Endodermal cell (in vitro differentiated cells): ENCODE data around the gene SEM1. TPM values are rescaled to one million over a fixed set of nuclear protein-coding genes. Genes with fewer than 3 reads are reported as not detected.

Experiments
- DNase-seq: peaks from one replicate; pipeline ENCODE4 v3.0.0-alpha.2; 2017
- H3K27ac ChIP-seq: 2 replicates; pipeline ENCODE4 v1.5.1; 2013; ENCODE audit warnings: mild to moderate bottlenecking, low read depth, low read length, moderate library complexity
- H3K27me3 ChIP-seq: 2 replicates; pipeline ENCODE4 v1.6.1; 2013; ENCODE audit warnings: mild to moderate bottlenecking, low read length, moderate library complexity; ENCODE audit not compliant: insufficient read depth, control insufficient read depth, poor library complexity, severe bottlenecking
- H3K36me3 ChIP-seq: 2 replicates; pipeline ENCODE4 v1.7.0; 2013; ENCODE audit warnings: mild to moderate bottlenecking, low read length, moderate library complexity; ENCODE audit not compliant: control insufficient read depth, insufficient read depth
- H3K4me1 ChIP-seq: one replicate; pipeline ENCODE4 v1.7.0; 2013; ENCODE audit warnings: low read length; ENCODE audit not compliant: control insufficient read depth, insufficient read depth
- H3K4me3 ChIP-seq: 2 replicates; pipeline ENCODE4 v1.5.1; 2013; ENCODE audit warnings: mild to moderate bottlenecking, low read length, moderate library complexity
- H3K9ac ChIP-seq: 2 replicates; pipeline ENCODE4 v1.6.1; 2013; ENCODE audit warnings: mild to moderate bottlenecking, low read length, moderate library complexity; ENCODE audit not compliant: poor library complexity, severe bottlenecking; ENCODE audit errors: extremely low read depth
- H3K9me3 ChIP-seq: 2 replicates; pipeline ENCODE4 v1.6.1; 2013; ENCODE audit warnings: mild to moderate bottlenecking, low read length, moderate library complexity; ENCODE audit not compliant: control insufficient read depth
- H3K27ac Mint-ChIP-seq: 2 replicates; pipeline ENCODE4 v1.8.0; 2020; ENCODE audit warnings: mixed read lengths
- H3K27me3 Mint-ChIP-seq: 2 replicates; pipeline ENCODE4 v1.8.0; 2021; ENCODE audit warnings: mild to moderate bottlenecking, mixed read lengths; ENCODE audit not compliant: insufficient read depth
- H3K36me3 Mint-ChIP-seq: 2 replicates; pipeline ENCODE4 v1.8.0; 2020; ENCODE audit warnings: low read depth, mixed read lengths
- H3K4me1 Mint-ChIP-seq: 2 replicates; pipeline ENCODE4 v1.8.0; 2020; ENCODE audit warnings: mixed read lengths
- H3K4me3 Mint-ChIP-seq: 2 replicates; pipeline ENCODE4 v1.8.0; 2020; ENCODE audit warnings: mild to moderate bottlenecking, moderate library complexity, mixed read lengths
- H3K9me3 Mint-ChIP-seq: 2 replicates; pipeline ENCODE4 v1.8.0; 2020; ENCODE audit warnings: mild to moderate bottlenecking, mixed read lengths
- WGBS, 2 experiments: methylation state at CpG; one replicate each; pipeline versions ENCODE4 v1.1.5 to v1.1.7; 2013; ENCODE audit warnings: missing lambda C conversion rate in 2 of 2, mixed read lengths in 1 of 2; ENCODE audit not compliant: insufficient coverage in 1 of 2, insufficient read length in 1 of 2; 5-methylcytosine and 5-hydroxymethylcytosine counted together
- total RNA-seq, 2 donors: library from RNA; stranded (reverse); fragmentation: NEBNext Ultra II Directional in 1 of 2; extraction: Animal tissue kit (Norgen Biotek cat#: 25700) in 1 of 2; gene quantifications; 2 replicates in 1 of 2; 3 replicates in 1 of 2; pipeline ENCODE4 v1.2.1, GENCODE V29; 2021
- TF ChIP-seq, protein P1 (sequence below): fragments of 200-600 bp; sonication (generic); conservative IDR thresholded peaks from 2 replicates; pipeline ENCODE4 v1.5.0; 2021; ENCODE audit warnings: antibody characterized with exemption, mild to moderate bottlenecking

SEM1 gene
- total RNA-seq, 2 donors from 2014 or later: 85.1 to 127 TPM

DNA sequence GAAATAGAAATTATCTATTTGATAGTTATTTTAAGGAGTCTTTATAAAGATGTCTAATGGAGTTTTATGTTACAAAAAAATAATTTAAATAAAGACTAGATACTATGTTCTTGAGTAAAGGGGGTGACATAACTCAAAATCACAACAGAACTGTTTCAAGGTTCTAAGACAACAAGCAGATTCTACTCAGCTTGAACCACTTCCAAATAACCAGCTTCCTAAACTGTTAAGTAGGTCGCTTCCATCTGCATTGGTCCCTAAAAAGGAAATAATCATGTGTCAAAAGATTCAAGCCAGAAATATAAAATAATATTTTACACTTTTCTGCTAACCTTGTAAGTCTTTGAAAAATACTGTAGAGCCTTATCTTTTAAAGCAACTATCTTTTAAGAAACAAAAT, 14.1 kb downstream of the SEM1 start:
- H3K27me3 ChIP-seq: no peaks in the 10 kb centered on the region
- TF ChIP-seq, protein P1, sequence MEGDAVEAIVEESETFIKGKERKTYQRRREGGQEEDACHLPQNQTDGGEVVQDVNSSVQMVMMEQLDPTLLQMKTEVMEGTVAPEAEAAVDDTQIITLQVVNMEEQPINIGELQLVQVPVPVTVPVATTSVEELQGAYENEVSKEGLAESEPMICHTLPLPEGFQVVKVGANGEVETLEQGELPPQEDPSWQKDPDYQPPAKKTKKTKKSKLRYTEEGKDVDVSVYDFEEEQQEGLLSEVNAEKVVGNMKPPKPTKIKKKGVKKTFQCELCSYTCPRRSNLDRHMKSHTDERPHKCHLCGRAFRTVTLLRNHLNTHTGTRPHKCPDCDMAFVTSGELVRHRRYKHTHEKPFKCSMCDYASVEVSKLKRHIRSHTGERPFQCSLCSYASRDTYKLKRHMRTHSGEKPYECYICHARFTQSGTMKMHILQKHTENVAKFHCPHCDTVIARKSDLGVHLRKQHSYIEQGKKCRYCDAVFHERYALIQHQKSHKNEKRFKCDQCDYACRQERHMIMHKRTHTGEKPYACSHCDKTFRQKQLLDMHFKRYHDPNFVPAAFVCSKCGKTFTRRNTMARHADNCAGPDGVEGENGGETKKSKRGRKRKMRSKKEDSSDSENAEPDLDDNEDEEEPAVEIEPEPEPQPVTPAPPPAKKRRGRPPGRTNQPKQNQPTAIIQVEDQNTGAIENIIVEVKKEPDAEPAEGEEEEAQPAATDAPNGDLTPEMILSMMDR: no peak
- peaks cover 5% of the 10 kb centered on the region for H3K4me1 Mint-ChIP-seq
- H3K4me3 ChIP-seq: no peak overlapping the region
- 92% methylated on average over 1 of the region's 1 CpG; no CpG with 5 or more reads in 1 of the 2 experiments for WGBS, 2 experiments
- H3K9me3 Mint-ChIP-seq: no peaks in the 10 kb centered on the region
- no peaks in the 10 kb centered on the region for H3K4me1 ChIP-seq
- no peaks in the 10 kb centered on the region for H3K9me3 ChIP-seq
- H3K27ac ChIP-seq: no peak overlapping the region
- H3K36me3 ChIP-seq: peaks cover 43% of the 10 kb centered on the region
- no peak for DNase-seq
- no peak overlapping the region for H3K4me3 Mint-ChIP-seq
- no peak overlapping the region for H3K27ac Mint-ChIP-seq
- peaks cover 28% of the 10 kb centered on the region for H3K36me3 Mint-ChIP-seq
- H3K27me3 Mint-ChIP-seq: no peaks in the 10 kb centered on the region
- no peak overlapping the region for H3K9ac ChIP-seq

DNA sequence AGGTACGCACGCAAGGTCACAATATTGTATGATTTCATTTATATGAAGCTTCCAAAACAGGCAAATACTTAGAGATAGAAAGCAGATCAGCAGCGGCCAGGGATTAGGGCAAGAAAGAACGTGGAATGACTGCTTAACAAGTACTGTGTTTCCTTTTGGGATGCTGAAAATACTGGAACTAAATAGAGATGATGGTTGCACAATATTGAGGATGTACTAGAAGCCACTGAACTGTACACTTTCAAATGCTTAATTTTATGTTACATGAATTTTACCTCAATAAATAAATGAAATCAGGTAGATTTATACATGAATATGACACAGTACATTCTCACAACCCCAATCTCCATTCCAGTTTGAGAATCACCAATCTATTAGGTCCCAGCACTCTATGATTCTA, 15.6 kb downstream of the SEM1 start:
- H3K27ac Mint-ChIP-seq: no peak overlapping the region
- Histone ChIP-seq H3K27ac (no peak overlapping the region), H3K36me3 (peaks cover 52% of the 10 kb centered on the region), H3K4me1 (no peaks in the 10 kb centered on the region), H3K9me3 (no peaks in the 10 kb centered on the region), H3K4me3 (no peak overlapping the region), H3K9ac (no peak overlapping the region), H3K27me3 (no peaks in the 10 kb centered on the region)
- H3K9me3 Mint-ChIP-seq: no peaks in the 10 kb centered on the region
- peaks cover 31% of the 10 kb centered on the region for H3K36me3 Mint-ChIP-seq
- peaks cover 2% of the 10 kb centered on the region for H3K4me1 Mint-ChIP-seq
- TF ChIP-seq, protein P1: no peak
- H3K4me3 Mint-ChIP-seq: no peak overlapping the region
- WGBS, 2 experiments: 97 to 100% methylated on average over 4 of the region's 4 CpGs
- DNase-seq: no peak
- H3K27me3 Mint-ChIP-seq: no peaks in the 10 kb centered on the region

DNA sequence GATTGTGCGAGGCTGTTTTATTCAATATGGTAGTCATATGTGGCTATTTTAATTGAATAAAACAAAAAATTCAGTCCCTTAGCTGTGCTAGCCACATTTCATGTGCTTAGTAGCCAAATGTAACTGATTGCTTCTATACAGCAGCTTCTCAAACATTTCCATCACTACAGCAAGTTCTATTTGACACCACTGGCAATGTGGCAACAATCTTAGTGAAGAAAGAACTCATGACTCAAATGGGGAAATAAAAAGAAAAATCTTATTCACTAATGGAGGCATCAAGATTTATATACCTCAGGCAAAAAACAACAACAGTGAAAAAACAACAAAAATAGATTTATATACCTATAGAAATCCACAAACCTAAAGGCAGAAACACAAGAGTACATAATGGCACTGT, 17.9 kb downstream of the SEM1 start:
- TF ChIP-seq, protein P1: no peak
- H3K4me3 ChIP-seq: no peak overlapping the region
- H3K9me3 ChIP-seq: peaks cover 6% of the 10 kb centered on the region
- Mint-ChIP-seq H3K36me3 (peaks cover 37% of the 10 kb centered on the region), H3K27ac (no peak overlapping the region), H3K4me3 (no peak overlapping the region), H3K9me3 (no peaks in the 10 kb centered on the region), H3K4me1 (peaks cover under 1% of the 10 kb centered on the region), H3K27me3 (no peaks in the 10 kb centered on the region)
- peaks cover 66% of the 10 kb centered on the region for H3K36me3 ChIP-seq
- no peak for DNase-seq
- H3K27me3 ChIP-seq: no peaks in the 10 kb centered on the region
- WGBS, 2 experiments: 94% methylated on average over 1 of the region's 1 CpG; no CpG with 5 or more reads in 1 of the 2 experiments
- no peak overlapping the region for H3K9ac ChIP-seq
- H3K4me1 ChIP-seq: no peaks in the 10 kb centered on the region
- no peak overlapping the region for H3K27ac ChIP-seq
